Measurements from ENCODE around the gene RASAL2. TPM values are rescaled to one million over a fixed set of nuclear protein-coding genes. Genes with fewer than 3 reads are reported as not detected.

The RASAL2 gene
- total and polyA plus RNA-seq, 2 of the 13 experiments (the other 11 are each of a cell fraction or from before 2014, with no cell fraction given): 5.4 to 5.9 TPM

GRCh38 chr1:178052650-178053461, 41.0 kb upstream of the RASAL2 start (continued):
- TF ChIP-seq MED13 (CRISPR knock-in tag; IDR thresholded peaks at IDR 0.05) (no peak), ZNF510 (CRISPR knock-in tag; IDR thresholded peaks at IDR 0.05; ENCODE audit: low read depth) (no peak), ZSCAN22 (CRISPR knock-in tag; IDR thresholded peaks at IDR 0.05) (no peak), ZNF205 (CRISPR knock-in tag; IDR thresholded peaks at IDR 0.05) (0 out of 2 replicates have a peak, but pooled peaks have one; percentile 61), FOXO4 (CRISPR knock-in tag; conservative IDR thresholded peaks at IDR 0.05) (no peak), ZNF646 (CRISPR knock-in tag; IDR thresholded peaks at IDR 0.05) (peak; percentile 82; the same call in 1 of the 2 replicates), ZNF468 (CRISPR knock-in tag; IDR thresholded peaks at IDR 0.05) (no peak), AGO2 (optimal IDR thresholded peaks at IDR 0.05; ENCODE audit: low read depth, low read length) (no peak), ZBTB42 (CRISPR knock-in tag; IDR thresholded peaks at IDR 0.05) (no peak), LRRFIP1 (CRISPR knock-in tag; conservative IDR thresholded peaks at IDR 0.05) (no peak), GATA4 (IDR thresholded peaks at IDR 0.05; ENCODE audit: borderline replicate concordance, low read depth) (no peak), CSRNP2 (CRISPR knock-in tag; conservative IDR thresholded peaks at IDR 0.05; ENCODE audit: low read depth) (no peak), ARID2 (CRISPR knock-in tag; IDR thresholded peaks at IDR 0.05; ENCODE audit: borderline replicate concordance) (no peak), MIER2 (CRISPR knock-in tag; IDR thresholded peaks at IDR 0.05) (no peak)

All from HepG2 (cell line).